Measurements from ENCODE around the gene HOXC5. TPM values are rescaled to one million over a fixed set of nuclear protein-coding genes. Genes with fewer than 3 reads are reported as not detected.
A peak's percentile ranks its signal among the peaks of the same experiment; 100 is the strongest.

The HOXC5 gene
- total RNA-seq, 2 experiments from 2014 or later, result not detected

DNA sequence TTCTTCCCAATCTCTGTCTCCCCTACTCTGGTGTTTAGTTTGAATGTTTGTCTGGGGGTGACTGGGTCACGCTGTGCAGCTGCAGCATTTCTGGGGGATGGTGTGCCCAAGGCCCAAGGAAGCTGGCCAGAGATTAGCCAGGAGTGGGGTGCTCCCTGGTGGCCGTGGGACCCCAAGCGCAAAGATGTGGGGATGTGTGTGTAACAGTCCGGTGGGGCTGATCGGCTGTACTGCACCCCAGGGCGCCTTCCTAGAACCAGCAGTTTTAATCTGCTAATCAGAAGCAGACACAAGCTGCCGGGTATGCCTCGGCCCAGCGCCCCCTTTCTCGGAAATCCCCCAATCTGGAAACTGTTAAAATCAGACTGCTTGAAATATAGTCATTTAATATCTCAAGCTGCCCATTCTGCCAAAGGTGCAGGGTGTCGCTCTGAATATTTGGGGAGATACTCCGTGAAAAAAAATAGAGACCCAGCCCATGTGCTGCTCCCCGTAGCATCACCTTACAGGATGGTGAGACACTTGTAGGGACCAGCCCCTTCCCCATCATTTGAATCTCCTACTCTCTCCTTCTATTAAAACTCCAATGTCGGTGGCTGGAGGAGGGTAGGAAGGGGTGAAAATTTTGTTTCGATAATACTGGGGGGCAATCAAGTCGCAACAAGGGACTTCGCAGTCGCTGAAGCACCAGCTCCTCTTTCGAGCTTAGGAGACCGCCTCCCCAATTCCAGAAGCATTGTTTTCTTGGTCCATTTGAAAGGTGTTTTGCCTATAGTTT is 28.6 kb upstream of the HOXC5 start:
- Histone ChIP-seq H2AFZ (ENCODE audit: low read length) (no peak overlapping the region), H3K9me2 (ENCODE audit: insufficient read depth, low read length) (no peaks in the 10 kb centered on the region), H3K79me2 (ENCODE audit: insufficient read depth, low read depth, low read length) (no peaks in the 10 kb centered on the region), H3K9me3 (ENCODE audit: low read length) (no peaks in the 10 kb centered on the region), H3K4me1 (ENCODE audit: insufficient read depth, low read length, poor library complexity, severe bottlenecking) (peaks cover 25% of the 10 kb centered on the region), H3K4me2 (ENCODE audit: low read length) (no peak overlapping the region), H3K36me3 (ENCODE audit: insufficient read depth, low read length) (no peaks in the 10 kb centered on the region), H4K20me1 (ENCODE audit: insufficient read depth, low read length) (no peaks in the 10 kb centered on the region; the same call in 1 of the 2 replicates), H3K4me3 (ENCODE audit: low read depth, low read length, poor library complexity, severe bottlenecking) (no peak overlapping the region), H3K27ac (ENCODE audit: low read depth, low read length, poor library complexity, severe bottlenecking) (no peak overlapping the region)
- intact Hi-C loops (cut with micrococcal nuclease; ENCODE audit: unreplicated experiment), result no loop called here
- ChIA-PET CTCF (ENCODE audit: unreplicated experiment) (interaction anchor here (0.8 kb wide), 1 partner anchor 139 kb away, joined by 4 read pairs; no protein-coding TSS in a partner anchor), POLR2A (no interaction called here)
- BruUV-seq (replicated peaks), result no TSS peak
- DNase-seq (ENCODE audit: low spot score), result no peak
- TF ChIP-seq EZH2phosphoT487 (IDR thresholded peaks at IDR 0.05; ENCODE audit: borderline replicate concordance, low read depth, low read length), result no peak
- TF ChIP-seq, protein P1, sequence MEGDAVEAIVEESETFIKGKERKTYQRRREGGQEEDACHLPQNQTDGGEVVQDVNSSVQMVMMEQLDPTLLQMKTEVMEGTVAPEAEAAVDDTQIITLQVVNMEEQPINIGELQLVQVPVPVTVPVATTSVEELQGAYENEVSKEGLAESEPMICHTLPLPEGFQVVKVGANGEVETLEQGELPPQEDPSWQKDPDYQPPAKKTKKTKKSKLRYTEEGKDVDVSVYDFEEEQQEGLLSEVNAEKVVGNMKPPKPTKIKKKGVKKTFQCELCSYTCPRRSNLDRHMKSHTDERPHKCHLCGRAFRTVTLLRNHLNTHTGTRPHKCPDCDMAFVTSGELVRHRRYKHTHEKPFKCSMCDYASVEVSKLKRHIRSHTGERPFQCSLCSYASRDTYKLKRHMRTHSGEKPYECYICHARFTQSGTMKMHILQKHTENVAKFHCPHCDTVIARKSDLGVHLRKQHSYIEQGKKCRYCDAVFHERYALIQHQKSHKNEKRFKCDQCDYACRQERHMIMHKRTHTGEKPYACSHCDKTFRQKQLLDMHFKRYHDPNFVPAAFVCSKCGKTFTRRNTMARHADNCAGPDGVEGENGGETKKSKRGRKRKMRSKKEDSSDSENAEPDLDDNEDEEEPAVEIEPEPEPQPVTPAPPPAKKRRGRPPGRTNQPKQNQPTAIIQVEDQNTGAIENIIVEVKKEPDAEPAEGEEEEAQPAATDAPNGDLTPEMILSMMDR (conservative IDR thresholded peaks at IDR 0.05; ENCODE audit: low read length), result peak; percentile 45

DNA sequence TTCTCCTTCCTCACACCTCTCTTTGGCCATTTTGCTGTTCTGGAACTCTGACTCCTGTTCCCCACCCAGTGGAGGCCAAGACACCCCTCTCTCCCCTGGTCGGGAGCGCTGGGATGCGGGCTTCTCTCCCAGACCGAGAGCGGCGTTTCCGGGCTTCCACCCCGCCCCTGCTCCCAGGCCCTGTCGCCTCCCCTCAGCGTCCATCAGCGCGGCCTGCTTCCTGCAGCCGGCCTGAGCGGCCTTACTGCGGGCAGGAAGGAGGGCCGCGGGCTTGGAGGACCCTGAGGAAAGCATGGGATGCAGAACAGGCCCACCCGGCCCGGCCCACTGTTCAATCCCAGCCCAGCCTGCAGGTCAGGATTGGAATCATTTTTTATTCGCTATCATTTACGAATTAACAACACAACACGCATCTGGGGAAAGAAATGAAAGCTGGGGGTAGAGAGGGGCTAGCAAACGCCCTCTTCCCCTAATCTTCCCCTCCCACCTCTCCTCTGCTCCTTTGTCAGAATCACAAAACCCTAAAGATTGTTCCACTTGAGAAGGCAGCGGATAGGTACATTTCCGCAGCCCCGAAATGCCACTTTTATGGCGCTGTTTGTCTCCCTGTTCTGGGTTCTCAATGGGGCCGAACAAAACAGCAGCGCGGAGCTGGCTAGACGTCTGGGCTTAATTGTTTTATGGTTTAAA is 27.9 kb upstream of the HOXC5 start:
- H3K4me2 ChIP-seq (ENCODE audit: low read length), result peak overlapping the region; percentile 22
- no peaks in the 10 kb centered on the region for H3K9me2 ChIP-seq (ENCODE audit: insufficient read depth, low read length)
- ChIA-PET CTCF (ENCODE audit: unreplicated experiment) (interaction anchor here (0.8 to 0.9 kb wide), 2 partner anchors 138 to 202 kb away, joined by 3 to 4 read pairs; no protein-coding TSS in a partner anchor), POLR2A (interaction anchor here (0.5 kb wide), 1 partner anchor 211 kb away, joined by 4 read pairs; no protein-coding TSS in a partner anchor)
- no peak for TF ChIP-seq EZH2phosphoT487 (IDR thresholded peaks at IDR 0.05; ENCODE audit: borderline replicate concordance, low read depth, low read length)
- TF ChIP-seq, protein P1 (conservative IDR thresholded peaks at IDR 0.05; ENCODE audit: low read length), result no peak
- H3K4me3 ChIP-seq (ENCODE audit: low read depth, low read length, poor library complexity, severe bottlenecking), result no peak overlapping the region
- no peaks in the 10 kb centered on the region for H3K79me2 ChIP-seq (ENCODE audit: insufficient read depth, low read depth, low read length)
- H4K20me1 ChIP-seq (ENCODE audit: insufficient read depth, low read length), result no peaks in the 10 kb centered on the region; the same call in 1 of the 2 replicates
- peaks cover 25% of the 10 kb centered on the region for H3K4me1 ChIP-seq (ENCODE audit: insufficient read depth, low read length, poor library complexity, severe bottlenecking)
- intact Hi-C loops (cut with micrococcal nuclease; ENCODE audit: unreplicated experiment), result no loop called here
- H3K36me3 ChIP-seq (ENCODE audit: insufficient read depth, low read length), result no peaks in the 10 kb centered on the region
- BruUV-seq (replicated peaks), result no TSS peak
- DNase-seq (ENCODE audit: low spot score), result no peak
- H3K27ac ChIP-seq (ENCODE audit: low read depth, low read length, poor library complexity, severe bottlenecking), result no peak overlapping the region
- no peaks in the 10 kb centered on the region for H3K9me3 ChIP-seq (ENCODE audit: low read length)
- H2AFZ ChIP-seq (ENCODE audit: low read length), result no peak overlapping the region

Data from OCI-LY7 (cell line).